BE2C (cell line): ENCODE results near the gene TMEM150C.

Source experiments
- DNase-seq: peaks from one replicate; pipeline ENCODE4 v3.0.0-alpha.2; 2020
- H3K27me3 ChIP-seq: fragments of 250-450 bp; sonication (Bioruptor Pico); 2 replicates; pipeline ENCODE4 v1.5.1; 2020; ENCODE audit warnings: mild to moderate bottlenecking
- H3K36me3 ChIP-seq: fragments of 250-450 bp; sonication (Bioruptor Pico); 2 replicates; pipeline ENCODE4 v1.5.1; 2020; ENCODE audit warnings: mild to moderate bottlenecking
- H3K4me1 ChIP-seq: fragments of 250-450 bp; sonication (Bioruptor Pico); 2 replicates; pipeline ENCODE4 v1.5.1; 2020
- H3K4me3 ChIP-seq: 2 replicates; pipeline ENCODE4 v1.5.1; 2011; ENCODE audit warnings: low read depth, low read length
- H3K9me3 ChIP-seq: fragments of 250-450 bp; sonication (Bioruptor Pico); 2 replicates; pipeline ENCODE4 v1.5.1; 2020
- CTCF ChIP-seq: IDR thresholded peaks from 2 replicates; pipeline ENCODE4 v1.5.1; 2012; ENCODE audit warnings: mild to moderate bottlenecking, low read depth, low read length

Gene TMEM150C

GRCh38 chr4:82589756-82590155 is 28.0 kb upstream of the TMEM150C start:
- no peak for DNase-seq
- Histone ChIP-seq H3K9me3 (no peaks in the 10 kb centered on the region), H3K4me1 (peaks cover 30% of the 10 kb centered on the region), H3K36me3 (no peaks in the 10 kb centered on the region), H3K27me3 (no peaks in the 10 kb centered on the region), H3K4me3 (no peak overlapping the region)
- TF ChIP-seq CTCF: no peak

- Histone ChIP-seq H3K36me3 (no peaks in the 10 kb centered on the region), H3K4me3 (no peak overlapping the region), H3K9me3 (no peaks in the 10 kb centered on the region), H3K4me1 (peaks cover 30% of the 10 kb centered on the region), H3K27me3 (no peaks in the 10 kb centered on the region)
- DNase-seq: no peak
- no peak for TF ChIP-seq CTCF
These were observed 27.0 kb upstream of the TMEM150C start for GRCh38 chr4:82588771-82589270.

- no peak for DNase-seq
- Histone ChIP-seq H3K36me3 (no peaks in the 10 kb centered on the region), H3K4me1 (peaks cover 30% of the 10 kb centered on the region), H3K9me3 (no peaks in the 10 kb centered on the region), H3K27me3 (no peaks in the 10 kb centered on the region), H3K4me3 (no peak overlapping the region)
- no peak for TF ChIP-seq CTCF
These were observed 26.2 kb upstream of the TMEM150C start for GRCh38 chr4:82587826-82588540.

- Histone ChIP-seq H3K4me1 (peaks cover 30% of the 10 kb centered on the region), H3K27me3 (no peaks in the 10 kb centered on the region), H3K36me3 (no peaks in the 10 kb centered on the region), H3K4me3 (peak overlapping the region; percentile 25), H3K9me3 (no peaks in the 10 kb centered on the region)
- DNase-seq: peak; percentile 68
- no peak for TF ChIP-seq CTCF
These were observed 24.1 kb upstream of the TMEM150C start for GRCh38 chr4:82585690-82586435.

GRCh38 chr4:82584931-82585330 is 23.1 kb upstream of the TMEM150C start:
- no peaks in the 10 kb centered on the region for H3K27me3 ChIP-seq
- peaks cover 30% of the 10 kb centered on the region for H3K4me1 ChIP-seq
- no peak for DNase-seq
- no peaks in the 10 kb centered on the region for H3K36me3 ChIP-seq
- H3K9me3 ChIP-seq: no peaks in the 10 kb centered on the region
- H3K4me3 ChIP-seq: no peak overlapping the region
- no peak for TF ChIP-seq CTCF
